Panc1 (cell line): ENCODE measurements around the gene NEGR1.

Experiments
- POLR2AphosphoS5 ChIP-seq: IDR thresholded peaks from 2 replicates; pipeline ENCODE4 v1.6.1; 2012; ENCODE audit warnings: mild to moderate bottlenecking, low read depth, low read length, moderate library complexity
- SIN3A ChIP-seq: IDR thresholded peaks from 2 replicates; pipeline ENCODE4 v1.6.1; 2012; ENCODE audit warnings: low read depth, mild to moderate bottlenecking, low read length, moderate library complexity, borderline replicate concordance; ENCODE audit not compliant: insufficient read depth
- TCF7L2 ChIP-seq: IDR thresholded peaks from 2 replicates; pipeline ENCODE4 v1.6.1; 2011; ENCODE audit warnings: mild to moderate bottlenecking, low read depth, low read length, inconsistent platforms
- TF ChIP-seq, protein P1 (sequence below): fragments of 450-650 bp; IDR thresholded peaks from 2 replicates; pipeline ENCODE4 v1.5.1; 2017; ENCODE audit warnings: mild to moderate bottlenecking
- TF ChIP-seq, protein P2 (sequence below), 2 experiments: IDR thresholded peaks; 2 replicates each; pipeline ENCODE4 v1.6.1; 2011 to 2012; ENCODE audit warnings: low read depth in 2 of 2, control low read depth in 1 of 2, low read length in 1 of 2, mild to moderate bottlenecking in 1 of 2, moderate library complexity in 1 of 2; ENCODE audit not compliant: insufficient read depth in 1 of 2

DNA sequence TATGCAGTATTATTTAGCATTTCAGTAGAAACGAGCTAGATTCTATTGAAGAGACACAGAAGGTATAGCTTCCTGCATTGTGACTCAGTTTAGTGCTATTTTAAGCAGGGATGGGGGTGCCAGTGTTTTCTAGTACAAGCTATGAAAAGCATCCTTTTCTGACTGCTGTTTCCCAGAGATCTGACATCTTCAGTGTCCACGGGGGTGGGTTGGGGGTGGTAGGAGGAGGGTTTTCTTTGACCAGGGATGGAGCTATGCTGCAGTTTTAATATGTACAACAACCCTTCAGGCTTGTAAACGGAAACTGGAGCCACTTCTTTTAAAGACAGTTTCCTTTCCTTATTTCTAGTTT is 2.7 kb upstream of the NEGR1 start:
- TF ChIP-seq, protein P1, sequence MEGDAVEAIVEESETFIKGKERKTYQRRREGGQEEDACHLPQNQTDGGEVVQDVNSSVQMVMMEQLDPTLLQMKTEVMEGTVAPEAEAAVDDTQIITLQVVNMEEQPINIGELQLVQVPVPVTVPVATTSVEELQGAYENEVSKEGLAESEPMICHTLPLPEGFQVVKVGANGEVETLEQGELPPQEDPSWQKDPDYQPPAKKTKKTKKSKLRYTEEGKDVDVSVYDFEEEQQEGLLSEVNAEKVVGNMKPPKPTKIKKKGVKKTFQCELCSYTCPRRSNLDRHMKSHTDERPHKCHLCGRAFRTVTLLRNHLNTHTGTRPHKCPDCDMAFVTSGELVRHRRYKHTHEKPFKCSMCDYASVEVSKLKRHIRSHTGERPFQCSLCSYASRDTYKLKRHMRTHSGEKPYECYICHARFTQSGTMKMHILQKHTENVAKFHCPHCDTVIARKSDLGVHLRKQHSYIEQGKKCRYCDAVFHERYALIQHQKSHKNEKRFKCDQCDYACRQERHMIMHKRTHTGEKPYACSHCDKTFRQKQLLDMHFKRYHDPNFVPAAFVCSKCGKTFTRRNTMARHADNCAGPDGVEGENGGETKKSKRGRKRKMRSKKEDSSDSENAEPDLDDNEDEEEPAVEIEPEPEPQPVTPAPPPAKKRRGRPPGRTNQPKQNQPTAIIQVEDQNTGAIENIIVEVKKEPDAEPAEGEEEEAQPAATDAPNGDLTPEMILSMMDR = no peak
- TF ChIP-seq POLR2AphosphoS5 (no peak), TCF7L2 (no peak), SIN3A (no peak)
- TF ChIP-seq, protein P2, sequence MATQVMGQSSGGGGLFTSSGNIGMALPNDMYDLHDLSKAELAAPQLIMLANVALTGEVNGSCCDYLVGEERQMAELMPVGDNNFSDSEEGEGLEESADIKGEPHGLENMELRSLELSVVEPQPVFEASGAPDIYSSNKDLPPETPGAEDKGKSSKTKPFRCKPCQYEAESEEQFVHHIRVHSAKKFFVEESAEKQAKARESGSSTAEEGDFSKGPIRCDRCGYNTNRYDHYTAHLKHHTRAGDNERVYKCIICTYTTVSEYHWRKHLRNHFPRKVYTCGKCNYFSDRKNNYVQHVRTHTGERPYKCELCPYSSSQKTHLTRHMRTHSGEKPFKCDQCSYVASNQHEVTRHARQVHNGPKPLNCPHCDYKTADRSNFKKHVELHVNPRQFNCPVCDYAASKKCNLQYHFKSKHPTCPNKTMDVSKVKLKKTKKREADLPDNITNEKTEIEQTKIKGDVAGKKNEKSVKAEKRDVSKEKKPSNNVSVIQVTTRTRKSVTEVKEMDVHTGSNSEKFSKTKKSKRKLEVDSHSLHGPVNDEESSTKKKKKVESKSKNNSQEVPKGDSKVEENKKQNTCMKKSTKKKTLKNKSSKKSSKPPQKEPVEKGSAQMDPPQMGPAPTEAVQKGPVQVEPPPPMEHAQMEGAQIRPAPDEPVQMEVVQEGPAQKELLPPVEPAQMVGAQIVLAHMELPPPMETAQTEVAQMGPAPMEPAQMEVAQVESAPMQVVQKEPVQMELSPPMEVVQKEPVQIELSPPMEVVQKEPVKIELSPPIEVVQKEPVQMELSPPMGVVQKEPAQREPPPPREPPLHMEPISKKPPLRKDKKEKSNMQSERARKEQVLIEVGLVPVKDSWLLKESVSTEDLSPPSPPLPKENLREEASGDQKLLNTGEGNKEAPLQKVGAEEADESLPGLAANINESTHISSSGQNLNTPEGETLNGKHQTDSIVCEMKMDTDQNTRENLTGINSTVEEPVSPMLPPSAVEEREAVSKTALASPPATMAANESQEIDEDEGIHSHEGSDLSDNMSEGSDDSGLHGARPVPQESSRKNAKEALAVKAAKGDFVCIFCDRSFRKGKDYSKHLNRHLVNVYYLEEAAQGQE (IDR thresholded peaks at IDR 0.05; ENCODE audit: insufficient read depth in 1 of 2, low read depth in 2 of 2, low read length in 1 of 2) = no peak
